Spleen (tissue), 11 donors: ENCODE results near the gene TERT. TPM values are rescaled to one million over a fixed set of nuclear protein-coding genes. Genes with fewer than 3 reads are reported as not detected.
A peak's percentile ranks its signal among the peaks of the same experiment; 100 is the strongest.

Source experiments
- DNase-seq: peaks from one replicate; pipeline ENCODE4 v3.0.0-alpha.2; 2020
- H3K27ac ChIP-seq, 8 donors: fragments of 200-600 bp; sonication (generic) in 7 of 8; 1 replicate in 4 of 8; 2 replicates in 4 of 8; pipeline versions ENCODE4 v1.5.0 to v1.8.0; 2016 to 2021; ENCODE audit warnings: inconsistent platforms in 4 of 8, mild to moderate bottlenecking in 4 of 8, moderate library complexity in 1 of 8
- H3K27me3 ChIP-seq, 7 donors: fragments of 200-600 bp; sonication (generic) in 6 of 7; replicated peaks in 1 of 7; 1 replicate in 4 of 7; 2 replicates in 3 of 7; pipeline versions ENCODE4 v1.5.0 to v1.8.0; 2016 to 2021; ENCODE audit warnings: inconsistent platforms in 3 of 7, mild to moderate bottlenecking in 1 of 7
- H3K36me3 ChIP-seq, 6 donors: fragments of 200-600 bp; sonication (generic) in 5 of 6; 1 replicate in 4 of 6; 2 replicates in 2 of 6; pipeline versions ENCODE4 v1.5.0 to v1.8.0; 2016 to 2021; ENCODE audit warnings: inconsistent platforms in 2 of 6
- H3K4me1 ChIP-seq, 6 donors: fragments of 200-600 bp; sonication (generic) in 5 of 6; 1 replicate in 3 of 6; 2 replicates in 3 of 6; pipeline versions ENCODE4 v1.5.0 to v1.8.0; 2016 to 2021; ENCODE audit warnings: inconsistent platforms in 3 of 6
- H3K4me3 ChIP-seq, 8 donors: fragments of 200-600 bp; sonication (generic) in 7 of 8; 1 replicate in 4 of 8; 2 replicates in 4 of 8; pipeline versions ENCODE4 v1.5.0 to v1.8.0; 2016 to 2021; ENCODE audit warnings: inconsistent platforms in 4 of 8, mild to moderate bottlenecking in 4 of 8, moderate library complexity in 2 of 8
- H3K9me3 ChIP-seq, 8 donors: fragments of 200-600 bp; sonication (generic) in 7 of 8; 1 replicate in 4 of 8; 2 replicates in 4 of 8; pipeline versions ENCODE4 v1.5.0 to v1.8.0; 2016 to 2021; ENCODE audit warnings: inconsistent platforms in 4 of 8
- CTCF ChIP-seq, 11 experiments: fragments of 200-600 bp in 7 of 11; fragments of 450-650 bp in 4 of 11; sonication (generic) in 4 of 11; IDR thresholded peaks in 8 of 11; conservative IDR thresholded peaks in 3 of 11; 1 replicate in 7 of 11; 2 replicates in 4 of 11; pipeline versions ENCODE4 v1.4.0 to v1.8.0; 2016 to 2021; ENCODE audit warnings: antibody characterized with exemption in 11 of 11, inconsistent platforms in 4 of 11, mild to moderate bottlenecking in 1 of 11
- POLR2A ChIP-seq, 3 donors: fragments of 450-650 bp; IDR thresholded peaks; one replicate each; pipeline ENCODE4 v1.5.1; 2017; ENCODE audit warnings: antibody characterized with exemption in 3 of 3, mild to moderate bottlenecking in 1 of 3
- POLR2AphosphoS5 ChIP-seq, 3 donors: sonication (generic); formaldehyde crosslinking; IDR thresholded peaks; one replicate each; pipeline ENCODE4 v1.5.1; 2017; ENCODE audit warnings: antibody characterized with exemption in 3 of 3
- WGBS, 5 donors: extraction: QIAGEN DNeasy Blood & Tissue Kit in 3 of 5; methylation state at CpG; one replicate each; pipeline versions ENCODE4 v1.1.5 to v1.1.7; 2013 to 2018; 5-methylcytosine and 5-hydroxymethylcytosine counted together
- intact Hi-C: fragments of 100-400 bp; cut with DNase I; formaldehyde crosslinking; loops from one replicate; pipeline ENCODE4 v1.15.0; 2023; ENCODE audit warnings: low total_unique reads
- polyA plus RNA-seq, 3 donors: library from polyadenylated mRNA; stranded (reverse); fragments of 200-250 nt; gene quantifications; one replicate each; pipeline ENCODE4 v1.2.1, GENCODE V29; 2013
- total RNA-seq, 7 donors: library from RNA; depleted of rRNA in 3 of 7; stranded (reverse); fragments of >200 nt in 3 of 7; fragmentation: NEBNext Ultra II Directional in 4 of 7; extraction: Animal tissue kit (Norgen Biotek cat#: 25700) in 4 of 7; gene quantifications; one replicate each; pipeline versions ENCODE4 v1.1.0 to v1.2.1, GENCODE V29; 2016 to 2021
- donor health status: healthy with polysubstance abuse.
- donor health status: DM: no; HTN: no; CAD: no; lungs with moderate emphysema.
- donor health status: DM: no; HTN: no; CAD: no.
- donor health status: Bipolar disorder and iron deficiency.
- donor health status: healthy.
- donor health status: DM: no; HTN: no; CAD: no.
- donor health status: DM: yes; HTN: yes; CAD: no.

Gene TERT
- total and polyA plus RNA-seq, 10 donors = 0.09 to 5.3 (median 0.40) TPM; not detected in 2

- DNase-seq = peak; percentile 48
- intact Hi-C loops = no loop called here
- Histone ChIP-seq H3K4me3 (no peak overlapping the region), H3K27ac (no peak overlapping the region), H3K4me1 (no peaks in the 10 kb centered on the region), H3K27me3 (peaks cover 0 to 3% (median 0%) of the 10 kb centered on the region in 7 donors), H3K36me3 (no peaks in the 10 kb centered on the region), H3K9me3 (peaks cover 0 to 10% (median 5%) of the 10 kb centered on the region in 8 donors)
- no peak for TF ChIP-seq POLR2AphosphoS5 (IDR thresholded peaks at IDR 0.05)
- TF ChIP-seq CTCF (IDR thresholded peaks at IDR 0.05 in 8 of 11, conservative IDR thresholded peaks at IDR 0.05 in 3 of 11) = no peak
- no peak for TF ChIP-seq POLR2A (IDR thresholded peaks at IDR 0.05)
- WGBS, 5 donors = 89 to 94% (median 93%) methylated on average over 23 to 34 of the region's 34 CpGs
Measured at GRCh38 chr5:1279443-1280151, 15.3 kb downstream of the TERT start.

- H3K36me3 ChIP-seq = no peaks in the 10 kb centered on the region
- no peak overlapping the region for H3K4me3 ChIP-seq
- H3K9me3 ChIP-seq = peaks cover 0 to 10% (median 5%) of the 10 kb centered on the region in 8 donors
- no peak for TF ChIP-seq CTCF (IDR thresholded peaks at IDR 0.05 in 8 of 11, conservative IDR thresholded peaks at IDR 0.05 in 3 of 11)
- no peak for TF ChIP-seq POLR2A (IDR thresholded peaks at IDR 0.05)
- no peak for TF ChIP-seq POLR2AphosphoS5 (IDR thresholded peaks at IDR 0.05)
- intact Hi-C loops = no loop called here
- 94 to 96% (median 95%) methylated on average over 28 to 42 of the region's 42 CpGs for WGBS, 5 donors
- H3K27me3 ChIP-seq = peaks cover 0 to 6% (median 0%) of the 10 kb centered on the region in 7 donors
- H3K27ac ChIP-seq = no peak overlapping the region
- H3K4me1 ChIP-seq = no peaks in the 10 kb centered on the region
- DNase-seq = peak; percentile 67
Measured at GRCh38 chr5:1278656-1279442, 16.0 kb downstream of the TERT start.

GRCh38 chr5:1278216-1278615 is 16.7 kb downstream of the TERT start:
- 89 to 96% (median 96%) methylated on average over 11 to 13 of the region's 13 CpGs for WGBS, 5 donors

More at GRCh38 chr5:1278216-1278615, 16.7 kb downstream of the TERT start:
- TF ChIP-seq CTCF (IDR thresholded peaks at IDR 0.05 in 8 of 11, conservative IDR thresholded peaks at IDR 0.05 in 3 of 11) = no peak
- TF ChIP-seq POLR2A (IDR thresholded peaks at IDR 0.05) = no peak
- TF ChIP-seq POLR2AphosphoS5 (IDR thresholded peaks at IDR 0.05) = no peak
- H3K27ac ChIP-seq = no peak overlapping the region
- peaks cover 0 to 6% (median 0%) of the 10 kb centered on the region in 7 donors for H3K27me3 ChIP-seq
- no peak overlapping the region for H3K4me3 ChIP-seq
- H3K9me3 ChIP-seq = peaks cover 0 to 10% (median 5%) of the 10 kb centered on the region in 8 donors
- intact Hi-C loops = no loop called here
- H3K36me3 ChIP-seq = no peaks in the 10 kb centered on the region
- H3K4me1 ChIP-seq = no peaks in the 10 kb centered on the region
- DNase-seq = no peak
